GM21576 (cell line): Measurements from ENCODE around the gene NAGK.
"Not testable (repeated sequence)": the region's sequence is repeated elsewhere in the genome, so short reads cannot be mapped to it uniquely, and the experiment has no call there.

ENCODE experiments used
- ATAC-seq: cut with Tn5 transposase; IDR thresholded peaks from one replicate; pipeline ENCODE4 v1.9.1; 2021; ENCODE audit warnings: mild to moderate bottlenecking, moderate library complexity; ENCODE audit not compliant: unreplicated experiment

The NAGK gene

DNA sequence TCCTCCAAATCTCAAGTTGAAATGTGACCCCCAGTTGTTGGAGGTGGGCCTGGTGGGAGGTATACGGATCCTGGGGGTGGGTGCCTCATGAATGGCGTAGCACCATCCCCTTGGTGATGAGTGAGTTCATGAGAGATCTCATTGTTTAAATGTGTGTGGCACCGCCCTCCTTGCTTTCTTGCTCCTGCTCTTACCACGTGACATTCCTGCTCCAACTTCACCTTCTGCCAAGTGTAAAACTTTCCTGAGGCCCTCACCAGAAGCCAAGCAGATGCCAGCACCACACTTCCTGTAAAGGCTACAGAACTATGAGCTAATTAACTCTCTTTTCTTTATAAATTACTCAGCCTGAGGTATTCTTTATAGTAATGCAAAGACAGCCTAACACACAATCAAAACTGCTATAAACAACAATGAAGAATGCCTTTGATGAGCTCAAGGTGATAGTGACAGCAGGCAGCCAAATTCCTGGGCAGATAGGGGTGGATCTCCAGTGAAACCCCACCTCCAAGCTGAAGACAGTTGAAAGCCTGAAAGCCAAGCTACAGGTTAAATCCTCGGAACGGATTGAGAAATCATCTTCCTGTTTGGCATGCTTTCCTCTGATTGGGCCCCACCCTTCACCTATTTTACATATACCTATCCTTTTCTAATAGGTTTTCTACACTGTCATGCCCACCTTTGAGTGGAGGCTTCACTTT, 34.7 kb downstream of the NAGK start:
- no peak for ATAC-seq

DNA sequence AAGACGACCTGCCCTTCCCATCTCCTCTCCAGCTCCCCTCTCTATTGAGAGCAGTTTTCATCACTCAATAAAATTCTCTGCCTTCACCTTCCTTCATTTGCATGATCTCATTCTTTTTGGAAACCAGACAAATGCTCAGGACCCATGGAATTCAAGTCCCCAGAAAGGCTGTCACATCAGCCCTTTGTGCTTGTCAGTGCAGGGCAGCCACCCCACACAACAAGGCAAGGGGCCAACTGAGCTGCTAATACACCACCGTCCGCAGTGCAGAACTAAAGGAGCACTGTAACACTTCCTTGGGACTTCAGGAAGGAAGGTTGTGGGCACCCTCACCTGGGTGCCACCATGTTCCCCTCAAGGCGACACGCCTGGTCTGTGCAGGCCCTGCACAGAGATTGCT, 35.4 kb downstream of the NAGK start:
- no peak for ATAC-seq

DNA sequence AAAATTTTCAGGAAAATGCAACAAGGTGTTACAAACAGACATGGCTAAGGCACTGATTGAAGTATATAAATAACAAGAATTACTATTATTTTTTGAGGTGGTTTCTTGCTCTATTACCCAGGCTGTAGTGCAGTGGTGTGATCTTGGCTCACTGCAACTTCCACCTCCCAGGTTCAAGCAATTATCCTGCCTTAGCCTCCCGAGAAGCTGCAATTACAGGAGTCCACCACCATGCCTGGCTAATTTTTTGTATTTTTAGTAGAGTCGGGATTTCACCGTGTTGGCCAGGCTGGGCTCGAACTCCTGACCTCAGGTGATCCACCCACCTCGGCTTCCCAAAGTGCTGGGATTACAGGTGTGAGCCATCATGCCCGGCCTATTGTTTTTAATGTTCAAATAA, 38.0 kb downstream of the NAGK start:
- not testable (repeated sequence) for ATAC-seq

DNA sequence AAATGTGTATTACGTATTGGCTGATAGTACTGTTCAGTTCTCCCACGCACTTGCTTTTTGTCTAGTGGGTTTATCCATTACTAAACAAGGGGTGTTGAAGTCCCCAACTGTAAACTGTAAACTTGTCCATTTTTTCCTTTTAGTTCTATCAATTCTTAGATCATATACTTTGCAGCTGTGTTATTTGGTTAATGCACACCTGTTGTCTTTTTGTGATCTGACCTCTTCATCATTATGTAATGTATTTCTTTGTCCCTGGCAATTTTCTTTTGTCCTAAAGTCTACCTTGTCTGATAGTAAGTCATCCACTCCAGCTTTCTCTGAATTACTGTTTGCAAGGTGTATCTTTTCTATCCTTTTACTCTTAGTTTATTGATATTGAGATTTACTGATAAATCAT, 39.6 kb downstream of the NAGK start:
- ATAC-seq: no peak

DNA sequence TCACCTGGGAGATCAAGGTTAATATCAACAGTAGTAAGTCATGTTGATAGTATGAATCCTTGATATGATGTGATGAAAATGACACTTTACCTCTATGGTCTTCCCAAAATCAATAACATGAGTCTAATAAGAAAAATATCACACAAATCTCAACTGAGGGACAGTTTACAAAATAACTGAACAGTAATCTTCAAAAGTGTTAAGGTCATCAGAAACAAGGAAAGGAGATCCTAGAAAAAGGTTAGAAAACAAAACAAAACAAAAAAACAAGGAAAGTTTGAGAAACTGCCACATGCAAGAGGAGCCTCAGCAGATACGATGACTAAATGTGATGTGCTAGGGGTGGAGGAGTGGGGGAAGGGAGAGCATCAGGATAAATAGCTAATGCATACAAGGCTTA, 45.4 kb downstream of the NAGK start:
- ATAC-seq: no peak

DNA sequence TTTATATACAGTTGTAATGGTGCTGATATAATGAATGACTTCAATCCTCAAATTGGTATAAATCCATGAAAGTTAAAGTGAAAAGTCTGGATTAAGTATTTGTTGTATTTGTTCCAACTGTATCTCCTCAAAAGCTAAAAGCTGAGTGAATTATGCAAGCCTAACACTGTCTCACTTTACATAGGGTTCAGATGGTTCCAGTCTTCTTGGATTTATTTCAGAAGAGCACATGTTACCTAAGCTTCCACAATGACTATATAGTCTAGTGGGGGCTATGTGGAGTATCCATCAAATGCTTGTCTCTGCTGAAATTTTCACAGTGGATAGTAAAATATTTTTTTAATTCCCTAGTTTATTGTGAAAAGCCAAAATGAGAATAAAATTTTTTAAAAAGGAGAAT, 48.6 kb downstream of the NAGK start:
- no peak for ATAC-seq

DNA sequence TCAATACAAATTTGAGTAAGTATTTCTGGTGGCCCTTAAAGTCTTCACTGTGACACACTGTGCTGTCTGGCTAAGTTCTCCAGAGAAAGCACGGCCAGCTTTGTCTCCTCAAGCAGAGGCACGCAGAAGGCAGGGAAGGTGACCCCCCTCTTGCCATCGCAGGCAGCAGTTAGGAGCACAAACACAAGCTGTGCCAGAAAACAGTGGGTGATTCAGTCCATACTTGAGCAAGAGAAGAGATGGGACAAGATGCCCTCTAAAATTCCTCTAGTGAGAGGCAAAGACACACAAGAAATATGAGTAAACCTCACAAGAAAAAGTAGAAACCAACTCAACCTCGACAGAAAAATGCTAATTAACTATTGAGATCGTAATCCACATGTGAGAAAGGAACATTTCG, 51.7 kb downstream of the NAGK start:
- no peak for ATAC-seq

DNA sequence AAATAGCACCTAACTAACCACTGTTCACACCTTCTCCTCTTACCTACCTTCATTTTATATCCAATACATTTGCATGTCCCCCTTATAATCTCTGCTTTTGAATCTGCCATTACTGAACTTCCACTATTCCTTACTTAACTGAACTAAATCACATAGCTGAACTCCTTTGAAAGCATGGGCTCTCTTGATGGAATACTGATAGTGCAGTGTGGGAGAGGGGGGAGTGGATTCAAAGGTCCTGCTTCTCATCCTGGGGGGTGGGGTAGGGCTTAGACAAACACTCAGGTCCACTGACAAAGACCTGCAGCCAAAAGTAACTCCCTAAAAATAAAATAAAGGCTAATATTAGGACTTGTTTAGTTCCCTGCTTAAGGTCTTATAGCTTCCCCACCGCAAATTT, 53.0 kb downstream of the NAGK start:
- ATAC-seq: no peak

DNA sequence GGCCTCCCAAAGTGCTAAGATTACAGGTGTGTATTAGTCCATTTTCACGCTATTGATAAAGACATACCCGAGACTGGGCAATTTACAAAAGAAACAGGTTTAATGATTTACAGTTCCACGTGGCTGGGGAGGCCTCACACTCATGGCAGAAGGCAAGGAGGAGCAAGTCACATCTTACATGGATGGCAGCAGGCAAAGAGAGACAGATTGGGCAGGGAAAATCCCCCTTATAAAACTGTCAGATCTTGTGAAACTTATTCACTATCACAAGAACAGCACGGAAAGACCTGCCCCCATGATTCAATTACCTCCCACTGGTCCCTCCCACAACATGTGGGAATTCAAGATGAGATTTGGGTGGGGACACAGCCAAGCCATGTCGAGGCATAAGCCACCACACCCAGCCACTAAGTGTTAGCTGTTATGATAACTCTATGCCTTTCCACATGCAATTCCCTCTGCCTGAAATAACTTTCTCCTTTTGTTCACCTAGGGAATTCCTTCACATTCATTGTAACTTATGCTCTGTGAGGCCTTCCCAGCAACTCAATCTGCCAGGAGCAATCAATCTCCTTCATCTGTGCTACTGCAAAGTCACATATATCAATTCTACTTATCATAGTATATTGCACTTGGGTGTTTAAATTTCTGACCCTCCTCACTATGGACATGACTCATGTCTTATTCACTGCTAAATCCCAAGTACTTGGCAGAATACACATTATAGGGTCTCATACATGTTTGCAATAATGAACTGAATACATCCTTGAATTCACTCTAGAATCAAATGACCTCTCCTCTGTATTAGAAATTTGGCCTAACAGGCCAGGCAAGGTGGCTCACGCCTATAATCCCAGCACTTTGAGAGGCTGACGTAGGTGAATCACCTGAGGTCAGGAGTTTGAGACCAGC, 54.2 kb downstream of the NAGK start:
- no peak for ATAC-seq

DNA sequence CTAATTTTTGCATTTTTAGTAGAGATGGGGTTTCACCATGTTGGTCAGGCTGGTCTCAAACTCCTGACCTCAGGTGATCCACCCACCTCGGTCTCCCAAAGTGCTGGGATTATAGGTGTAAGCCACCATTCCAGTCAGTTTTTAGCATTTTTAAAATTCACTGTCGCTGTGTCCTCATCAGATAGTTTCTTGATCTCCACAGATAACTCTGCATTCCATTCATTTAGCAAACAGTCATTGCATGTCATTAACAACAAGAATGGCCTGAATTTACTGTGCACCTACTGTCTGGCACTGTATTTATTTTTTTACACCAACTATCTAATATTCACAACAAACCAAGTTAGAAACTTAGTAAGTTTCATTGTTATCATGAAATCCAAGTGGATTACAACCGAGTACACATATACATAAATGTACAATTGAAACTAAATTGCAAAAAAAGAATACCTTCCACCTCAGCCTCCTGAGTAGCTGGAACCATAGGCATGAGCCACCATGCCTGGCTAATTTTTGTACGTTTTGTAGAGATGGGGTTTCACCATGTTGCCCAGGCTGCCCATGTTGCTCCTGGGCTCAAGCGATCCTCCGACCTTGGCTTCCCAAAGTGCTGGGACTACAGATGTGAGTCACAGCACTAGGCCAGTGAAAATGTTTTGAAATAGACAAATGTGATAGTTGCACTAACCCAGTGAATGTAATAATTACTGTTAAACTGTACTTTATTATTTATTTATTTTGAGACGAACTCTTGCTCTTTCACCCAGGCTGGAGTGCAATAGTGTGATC, 57.3 kb downstream of the NAGK start:
- ATAC-seq: no peak

DNA sequence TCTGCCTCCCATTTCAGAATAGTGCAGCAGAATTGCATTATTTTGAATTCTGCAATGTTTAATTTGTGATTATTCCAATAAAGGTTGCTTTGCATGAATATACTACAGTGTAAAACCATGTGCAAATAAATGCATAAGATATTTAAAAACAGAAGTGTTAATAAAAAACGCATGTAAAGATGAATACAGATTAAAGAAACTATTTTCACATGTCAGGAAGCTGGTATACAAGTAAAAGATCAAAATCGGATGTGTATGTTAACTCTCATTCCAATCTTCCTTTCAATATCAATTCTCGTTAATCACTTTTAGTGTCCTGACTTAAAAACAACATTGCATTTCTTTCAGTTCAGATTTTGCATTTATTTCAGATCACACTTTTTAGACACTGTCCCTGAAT, 58.5 kb downstream of the NAGK start:
- ATAC-seq: no peak
